IPS-18a (cell line): ENCODE measurements around the gene AMH.
A peak's percentile ranks its signal among the peaks of the same experiment; 100 is the strongest.
"Not testable (repeated sequence)": the region's sequence is repeated elsewhere in the genome, so short reads cannot be mapped to it uniquely, and the experiment has no call there.

Source experiments
- H3K27ac ChIP-seq: one replicate; pipeline ENCODE4 v1.5.1; 2013; ENCODE audit warnings: low read length
- H3K27me3 ChIP-seq: one replicate; pipeline ENCODE4 v1.6.1; 2013; ENCODE audit warnings: mild to moderate bottlenecking, low read length; ENCODE audit not compliant: control insufficient read depth, insufficient read depth
- H3K36me3 ChIP-seq: one replicate; pipeline ENCODE4 v1.6.1; 2013; ENCODE audit warnings: low read depth, low read length; ENCODE audit not compliant: control insufficient read depth
- H3K4me1 ChIP-seq: one replicate; pipeline ENCODE4 v1.6.1; 2013; ENCODE audit warnings: low read depth, low read length; ENCODE audit not compliant: control insufficient read depth
- H3K4me3 ChIP-seq: one replicate; pipeline ENCODE4 v1.5.1; 2013; ENCODE audit warnings: low read length
- H3K9ac ChIP-seq: one replicate; pipeline ENCODE4 v1.6.1; 2013; ENCODE audit warnings: mild to moderate bottlenecking, low read length, moderate library complexity
- H3K9me3 ChIP-seq: one replicate; pipeline ENCODE4 v1.6.1; 2013; ENCODE audit warnings: low read depth, low read length; ENCODE audit not compliant: control insufficient read depth

The AMH gene

GRCh38 chr19:2280633-2281264 is 31.6 kb downstream of the AMH start:
- no peaks in the 10 kb centered on the region for H3K4me1 ChIP-seq
- no peaks in the 10 kb centered on the region for H3K9me3 ChIP-seq
- H3K9ac ChIP-seq = no peak overlapping the region
- H3K27me3 ChIP-seq = peaks cover 20% of the 10 kb centered on the region
- no peak overlapping the region for H3K4me3 ChIP-seq
- H3K36me3 ChIP-seq = no peaks in the 10 kb centered on the region
- H3K27ac ChIP-seq = no peak overlapping the region

GRCh38 chr19:2281265-2282061 is 32.3 kb downstream of the AMH start:
- not testable (repeated sequence) for H3K9me3 ChIP-seq, H3K9ac ChIP-seq, H3K36me3 ChIP-seq, H3K27ac ChIP-seq, H3K4me1 ChIP-seq
- peak overlapping the region; percentile 50 for H3K4me3 ChIP-seq
- H3K27me3 ChIP-seq = peaks cover 25% of the 10 kb centered on the region

GRCh38 chr19:2282062-2282861 is 33.1 kb downstream of the AMH start, which contains the start of gene PEAK3:
TSS of gene PEAK3 (minus strand) at chr19:2282175. CDS start at chr19:2280931, 1,244 bp downstream.
- Histone ChIP-seq H3K4me3 (peak within 1 kb of the TSS; percentile 50), H3K9me3 (no peaks in the 10 kb centered on the region), H3K9ac (no peak within 1 kb of the TSS), H3K4me1 (no peaks in the 10 kb centered on the region), H3K27ac (no peak within 1 kb of the TSS), H3K27me3 (peaks cover 33% of the 10 kb centered on the region), H3K36me3 (no peaks in the 10 kb centered on the region)

- Histone ChIP-seq H3K36me3 (no peaks in the 10 kb centered on the region), H3K27ac (no peak overlapping the region), H3K9me3 (no peaks in the 10 kb centered on the region), H3K4me1 (no peaks in the 10 kb centered on the region), H3K27me3 (peaks cover 39% of the 10 kb centered on the region), H3K4me3 (peak overlapping the region; percentile 50), H3K9ac (no peak overlapping the region)
Measured at GRCh38 chr19:2282862-2283237, 33.7 kb downstream of the AMH start.

DNA sequence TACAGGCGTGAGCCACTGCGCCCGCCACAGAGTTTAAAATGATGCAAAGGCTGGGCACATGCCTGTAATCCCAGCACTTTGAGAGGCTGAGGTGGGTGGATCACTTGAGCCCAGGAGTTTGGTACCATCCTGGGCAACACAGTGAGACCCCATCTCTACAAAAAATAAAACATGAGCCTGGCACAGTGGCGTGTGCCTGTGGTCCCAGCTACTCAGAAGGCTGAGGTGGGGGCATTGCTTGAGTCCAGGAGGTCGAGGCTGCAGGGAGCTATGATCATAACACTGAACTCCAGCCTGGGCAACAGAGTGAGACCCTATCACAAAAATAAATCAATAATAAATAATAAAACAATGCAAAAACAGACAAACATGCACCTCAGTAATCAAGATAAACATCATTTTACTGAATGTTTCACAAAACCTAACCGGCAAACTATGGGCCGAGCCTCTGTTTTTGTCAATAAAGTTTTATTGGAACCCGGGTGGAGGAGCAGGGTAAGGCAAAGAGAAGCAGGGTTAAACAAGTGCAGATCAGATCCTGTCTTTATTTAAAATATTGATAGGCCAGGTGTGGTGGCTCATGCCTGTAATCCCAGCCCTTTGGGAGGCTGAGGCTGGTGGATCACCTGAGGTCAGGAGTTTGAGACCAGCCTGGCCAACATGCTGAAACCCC is 34.8 kb downstream of the AMH start:
- Histone ChIP-seq H3K9ac (no peak overlapping the region), H3K9me3 (no peaks in the 10 kb centered on the region), H3K27me3 (peaks cover 50% of the 10 kb centered on the region), H3K4me3 (no peak overlapping the region), H3K4me1 (no peaks in the 10 kb centered on the region), H3K27ac (no peak overlapping the region), H3K36me3 (no peaks in the 10 kb centered on the region)

GRCh38 chr19:2286402-2287140 is 37.4 kb downstream of the AMH start:
- H3K27me3 ChIP-seq = peaks cover 74% of the 10 kb centered on the region
- no peaks in the 10 kb centered on the region for H3K36me3 ChIP-seq
- no peak overlapping the region for H3K4me3 ChIP-seq
- H3K9ac ChIP-seq = no peak overlapping the region
- no peaks in the 10 kb centered on the region for H3K4me1 ChIP-seq
- H3K27ac ChIP-seq = no peak overlapping the region
- H3K9me3 ChIP-seq = no peaks in the 10 kb centered on the region

DNA sequence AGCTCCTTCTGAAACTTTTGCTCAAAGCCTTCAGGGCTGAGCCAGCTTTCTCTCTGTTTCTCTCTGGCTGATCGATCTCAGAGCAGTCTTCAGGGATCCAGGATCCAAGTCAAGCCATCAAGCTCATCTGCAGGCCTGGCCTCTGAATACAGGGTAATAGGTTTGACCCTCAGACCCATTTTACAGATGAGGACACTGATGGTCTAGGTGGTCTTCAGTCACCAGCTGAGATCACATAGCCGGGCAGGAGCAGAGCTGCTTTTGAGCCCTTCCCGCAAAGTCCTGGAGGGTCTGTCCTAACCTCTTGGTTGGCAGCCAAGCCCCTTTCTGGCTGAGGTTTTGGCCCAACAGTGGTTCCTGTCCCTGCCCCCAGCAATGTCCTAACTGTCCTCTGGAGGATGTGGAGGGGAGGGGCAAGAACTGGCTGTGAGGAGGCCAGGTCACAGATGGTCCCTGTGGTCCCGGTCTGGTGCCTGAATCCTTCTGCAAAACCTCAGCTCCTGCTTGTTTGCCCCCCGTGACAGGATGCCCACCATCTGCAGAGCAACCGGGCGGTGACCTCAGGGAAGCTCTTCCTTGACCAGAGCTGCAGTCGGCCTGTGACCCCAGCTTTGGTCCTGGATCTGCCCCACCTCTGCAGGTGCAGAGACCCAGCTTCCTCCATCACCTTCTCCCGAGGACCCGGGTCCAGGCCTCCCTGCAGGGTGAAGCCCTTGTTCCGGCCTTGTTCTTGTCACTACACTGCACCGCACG is 38.6 kb downstream of the AMH start:
- no peaks in the 10 kb centered on the region for H3K9me3 ChIP-seq
- H3K4me1 ChIP-seq = no peaks in the 10 kb centered on the region
- no peaks in the 10 kb centered on the region for H3K36me3 ChIP-seq
- no peak overlapping the region for H3K27ac ChIP-seq
- H3K9ac ChIP-seq = no peak overlapping the region
- H3K4me3 ChIP-seq = no peak overlapping the region
- peaks cover 74% of the 10 kb centered on the region for H3K27me3 ChIP-seq

DNA sequence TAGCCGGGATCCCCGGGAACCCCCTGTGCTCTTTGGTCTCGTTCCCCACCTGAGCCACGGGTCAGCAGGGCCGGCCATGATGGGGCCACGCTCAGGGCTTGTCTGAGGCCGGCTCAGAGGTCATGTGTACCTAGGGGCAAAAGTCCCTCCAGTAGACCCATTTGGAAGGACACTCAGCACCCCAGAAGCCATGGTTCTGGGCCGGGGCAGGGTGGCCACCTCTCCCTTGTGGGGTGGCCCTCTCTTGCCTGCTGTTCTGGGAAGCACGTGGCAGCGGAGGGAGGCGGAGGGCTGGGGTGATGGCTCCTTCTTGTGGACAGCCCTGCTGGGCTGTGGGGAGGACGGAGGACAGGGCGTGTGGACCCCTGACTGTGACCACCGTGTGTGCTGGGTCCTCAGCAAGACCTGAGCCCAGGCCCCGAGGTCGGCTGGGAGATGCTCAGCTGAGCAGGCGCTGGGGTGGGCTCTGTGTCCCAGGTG is 39.3 kb downstream of the AMH start:
- Histone ChIP-seq H3K9ac (no peak overlapping the region), H3K4me1 (no peaks in the 10 kb centered on the region), H3K27ac (no peak overlapping the region), H3K36me3 (no peaks in the 10 kb centered on the region), H3K27me3 (peaks cover 73% of the 10 kb centered on the region), H3K9me3 (no peaks in the 10 kb centered on the region), H3K4me3 (no peak overlapping the region)

- Histone ChIP-seq H3K27ac (no peak overlapping the region), H3K36me3 (no peaks in the 10 kb centered on the region), H3K4me1 (no peaks in the 10 kb centered on the region), H3K9ac (no peak overlapping the region), H3K9me3 (no peaks in the 10 kb centered on the region), H3K4me3 (no peak overlapping the region), H3K27me3 (peaks cover 80% of the 10 kb centered on the region)
Measured at GRCh38 chr19:2288818-2289713, 39.9 kb downstream of the AMH start.
